Stimulated activated CD4-positive, alpha-beta T cell treated with anti-CD3 and anti-CD28 coated beads, Interleukin-12 subunit alpha, Interleukin-12 subunit beta, amount 100 ng/mL, for 24 hours (primary cell): ENCODE results near the gene MUC13.
"Not testable (repeated sequence)": the region's sequence is repeated elsewhere in the genome, so short reads cannot be mapped to it uniquely, and the experiment has no call there.

Experiments used
- DNase-seq, 2 experiments: peaks; one replicate each; pipeline ENCODE4 v3.0.0-alpha.2; 2020; ENCODE audit warnings: low read depth in 2 of 2

Gene MUC13, protein sequence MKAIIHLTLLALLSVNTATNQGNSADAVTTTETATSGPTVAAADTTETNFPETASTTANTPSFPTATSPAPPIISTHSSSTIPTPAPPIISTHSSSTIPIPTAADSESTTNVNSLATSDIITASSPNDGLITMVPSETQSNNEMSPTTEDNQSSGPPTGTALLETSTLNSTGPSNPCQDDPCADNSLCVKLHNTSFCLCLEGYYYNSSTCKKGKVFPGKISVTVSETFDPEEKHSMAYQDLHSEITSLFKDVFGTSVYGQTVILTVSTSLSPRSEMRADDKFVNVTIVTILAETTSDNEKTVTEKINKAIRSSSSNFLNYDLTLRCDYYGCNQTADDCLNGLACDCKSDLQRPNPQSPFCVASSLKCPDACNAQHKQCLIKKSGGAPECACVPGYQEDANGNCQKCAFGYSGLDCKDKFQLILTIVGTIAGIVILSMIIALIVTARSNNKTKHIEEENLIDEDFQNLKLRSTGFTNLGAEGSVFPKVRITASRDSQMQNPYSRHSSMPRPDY

DNA sequence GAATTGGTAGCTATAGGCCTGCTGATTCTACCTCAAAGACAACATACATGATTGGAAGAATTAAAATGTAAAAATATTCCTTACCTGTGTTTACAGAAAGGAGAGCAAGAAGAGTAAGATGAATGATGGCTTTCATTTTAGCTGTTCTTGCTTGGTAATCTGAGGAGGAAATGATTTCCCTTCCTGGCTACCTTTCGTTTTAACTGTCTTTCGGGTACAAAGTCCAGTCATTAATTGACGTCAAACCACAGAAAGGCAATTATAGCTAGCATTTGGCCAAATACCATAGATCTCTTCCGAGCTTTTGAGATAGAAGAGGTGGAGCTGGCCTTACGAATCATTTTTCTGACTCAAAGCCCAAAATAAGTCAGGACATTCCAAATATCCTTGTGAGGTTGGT, at the start of gene MUC13:
TSS of gene MUC13 (minus strand) at position 175 of the 400 bp plus-strand sequence. CDS start at position 136, 39 bp downstream.
- no peak for DNase-seq

DNA sequence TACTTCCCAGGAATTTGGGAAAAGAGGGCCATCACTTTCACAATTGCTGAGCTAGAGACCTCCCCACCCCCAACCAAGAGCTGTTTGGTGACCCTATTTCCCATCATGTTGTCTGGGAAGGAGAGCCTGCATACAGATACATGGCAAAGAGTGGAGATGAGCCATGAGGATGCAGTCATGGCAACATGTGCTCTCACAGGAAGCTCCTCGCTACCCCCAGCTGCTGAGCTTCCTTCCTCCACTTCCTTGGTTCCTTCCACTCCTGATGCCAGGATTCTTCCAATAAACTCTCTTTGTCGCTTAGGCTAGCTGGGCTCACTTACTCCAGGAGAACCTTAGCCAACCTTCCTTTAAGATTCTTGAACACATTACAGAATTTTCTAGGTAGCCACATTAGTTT, 48.3 kb upstream of the MUC13 start:
- DNase-seq, result no peak

DNA sequence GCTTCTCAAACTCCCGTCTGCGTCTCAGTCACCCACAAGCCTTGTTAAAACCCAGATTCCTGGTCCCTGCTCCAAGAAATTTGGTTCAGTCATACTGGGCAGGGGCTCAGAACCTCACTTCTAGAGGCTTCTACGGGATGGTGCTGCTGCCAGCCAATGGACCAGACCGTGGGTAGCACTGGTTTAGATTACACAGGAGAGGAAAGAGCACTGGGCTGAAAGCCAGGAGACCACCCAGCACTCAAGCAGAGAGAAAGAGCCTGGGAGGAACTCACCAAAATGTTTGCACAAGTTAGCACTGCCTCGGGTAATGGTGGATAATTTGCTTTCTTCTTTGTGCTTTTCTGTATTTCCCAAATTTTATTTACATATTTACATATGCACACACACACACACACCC, 46.9 kb upstream of the MUC13 start:
- DNase-seq, result no peak

DNA sequence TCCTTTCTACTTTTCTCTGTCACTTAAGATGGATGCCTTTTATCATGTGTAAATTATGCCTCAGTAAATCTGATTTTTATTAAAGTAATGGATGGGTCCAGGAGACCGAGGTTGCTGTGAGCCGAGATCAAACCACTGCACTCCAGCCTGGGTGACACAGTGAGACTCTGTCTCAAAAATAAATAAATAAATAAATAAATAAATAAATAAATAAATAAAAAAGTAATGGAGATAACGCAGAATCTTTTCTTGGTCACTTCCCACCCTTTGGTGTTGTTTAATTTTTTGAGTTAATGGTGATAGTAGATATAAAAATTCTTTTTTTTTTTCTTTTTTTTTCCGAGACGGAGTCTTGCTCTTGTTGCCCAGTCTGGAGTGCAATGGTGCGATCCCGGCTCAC, 44.1 kb upstream of the MUC13 start:
- DNase-seq, result no peak

DNA sequence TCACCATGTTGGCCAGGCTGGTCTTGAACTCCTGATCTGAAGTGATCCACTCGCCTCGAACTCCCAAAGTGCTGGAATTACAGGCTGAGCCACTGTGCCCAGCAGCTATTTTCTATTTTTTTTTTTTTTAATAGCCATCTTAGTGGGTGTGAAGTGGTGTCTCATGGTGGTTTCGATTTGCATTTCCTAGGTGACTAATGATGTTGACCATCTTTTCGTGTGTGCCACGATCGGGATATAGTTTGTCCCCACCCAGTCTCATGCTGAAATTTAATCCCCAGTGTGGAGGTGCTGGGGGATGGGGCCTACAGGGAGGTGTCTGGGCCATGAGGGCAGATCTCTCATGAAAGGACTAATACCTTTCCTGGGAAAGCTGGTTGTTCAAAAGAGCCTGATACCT, 41.8 kb upstream of the MUC13 start:
- DNase-seq, result no peak

DNA sequence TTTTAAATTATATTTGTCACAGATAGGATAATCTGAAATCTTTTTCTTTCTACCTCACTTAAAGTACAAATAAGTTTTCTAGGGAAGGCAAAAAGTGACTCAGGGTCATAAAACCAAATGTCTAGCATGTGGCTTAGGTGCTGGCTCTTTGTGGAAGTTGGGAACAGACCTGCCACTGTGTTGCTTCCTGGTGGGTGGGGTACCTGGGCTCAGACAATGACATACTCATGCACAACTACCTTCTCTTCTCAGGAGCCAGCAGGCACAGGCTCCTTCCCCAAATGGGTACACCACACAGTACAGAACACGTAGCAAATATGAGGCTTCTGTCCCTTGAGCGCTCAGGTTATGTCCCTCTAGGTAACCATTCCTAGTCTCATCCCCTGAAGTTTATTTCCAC, 40.1 kb upstream of the MUC13 start:
- no peak for DNase-seq

DNA sequence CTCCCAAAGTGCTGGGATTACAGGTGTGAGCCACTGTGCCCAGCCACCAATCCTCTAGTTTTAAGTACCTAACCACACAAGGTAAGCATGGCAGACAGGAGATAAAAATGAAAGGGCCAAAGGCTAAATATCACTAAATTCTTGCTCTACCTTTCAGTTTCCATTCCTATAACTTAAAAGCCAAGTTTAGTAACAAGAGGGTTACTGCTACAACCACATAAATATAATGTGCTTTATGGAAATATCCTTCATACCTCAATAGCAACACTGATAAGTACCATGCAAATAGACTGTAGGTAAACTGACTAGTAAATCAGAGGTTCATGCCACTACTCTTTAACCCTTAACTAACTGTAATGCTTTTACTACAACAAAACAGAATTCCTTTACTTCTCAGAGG, 38.7 kb upstream of the MUC13 start:
- DNase-seq, result no peak

DNA sequence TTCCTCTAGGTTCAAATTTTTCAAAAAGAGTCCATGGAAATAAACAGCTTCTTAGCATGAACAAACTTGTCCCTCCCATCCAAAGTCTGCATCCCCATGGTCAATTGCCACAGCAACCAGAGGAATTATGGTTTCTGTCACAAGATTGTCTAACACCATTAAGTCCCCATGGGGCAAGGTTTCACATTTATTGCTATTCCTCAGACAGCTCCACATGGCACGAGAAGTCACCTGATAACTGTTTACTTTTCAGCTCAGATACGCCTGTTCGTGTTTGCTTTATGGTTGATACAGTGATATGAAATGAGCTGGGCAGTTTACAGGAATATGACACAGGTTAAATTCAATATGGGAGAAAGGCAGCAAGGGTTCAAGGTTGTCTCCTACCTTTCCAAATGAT, 37.9 kb upstream of the MUC13 start:
- DNase-seq, result no peak

DNA sequence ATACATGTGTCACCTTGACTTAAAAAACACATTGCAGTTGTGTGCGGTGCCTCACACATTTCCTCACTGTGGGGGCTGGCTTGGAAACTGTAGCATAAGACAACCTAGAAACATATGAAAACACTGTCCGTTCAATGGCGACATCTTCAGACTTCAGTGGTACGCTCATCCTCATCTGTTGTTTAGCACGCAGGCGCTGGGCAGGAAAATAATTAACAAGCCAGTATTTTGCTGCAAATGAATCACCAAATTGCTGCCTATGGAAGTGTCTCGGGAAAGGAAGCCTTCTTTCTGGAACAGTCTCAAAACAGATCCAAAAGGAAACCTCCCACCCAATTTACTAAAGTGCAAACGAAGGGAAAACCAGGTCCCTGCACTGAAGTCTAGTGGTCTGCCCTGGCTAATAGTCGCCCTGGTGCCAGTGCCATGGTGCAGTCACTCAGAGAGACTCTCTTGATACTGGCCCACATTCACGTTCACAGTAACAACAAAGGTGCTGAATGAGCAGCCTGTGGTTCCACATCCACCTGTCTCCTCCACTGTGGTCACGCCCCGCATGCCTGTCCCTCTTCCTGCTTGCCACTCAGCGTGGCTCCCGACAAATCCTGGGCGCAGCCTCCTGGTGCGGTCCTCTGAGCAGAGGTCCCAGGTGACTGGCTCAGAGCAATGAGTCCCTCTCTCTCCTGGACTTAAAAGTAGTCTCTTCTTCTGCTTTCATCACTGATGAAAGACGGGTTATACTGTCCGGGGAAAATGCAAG, 35.6 kb upstream of the MUC13 start:
- DNase-seq, result no peak

DNA sequence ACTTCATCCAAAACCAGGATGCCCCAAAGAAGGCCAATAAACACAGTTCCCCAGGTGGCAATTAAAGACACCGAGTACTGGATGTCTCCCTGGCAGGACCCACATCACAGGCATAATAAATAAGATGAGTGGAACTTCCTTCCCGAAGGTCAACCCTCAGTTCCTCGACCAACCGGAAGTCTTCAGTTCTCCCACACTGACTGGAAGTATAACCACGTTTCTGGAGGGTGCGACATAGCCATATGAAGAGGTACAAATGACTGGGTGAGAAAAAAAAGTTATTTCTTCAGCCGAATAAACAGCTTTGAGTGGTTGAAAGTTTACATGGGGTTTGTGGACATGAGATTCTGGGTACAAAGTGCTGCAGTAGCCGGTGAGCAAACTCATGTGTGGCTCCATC, 34.6 kb upstream of the MUC13 start:
- DNase-seq, result no peak

DNA sequence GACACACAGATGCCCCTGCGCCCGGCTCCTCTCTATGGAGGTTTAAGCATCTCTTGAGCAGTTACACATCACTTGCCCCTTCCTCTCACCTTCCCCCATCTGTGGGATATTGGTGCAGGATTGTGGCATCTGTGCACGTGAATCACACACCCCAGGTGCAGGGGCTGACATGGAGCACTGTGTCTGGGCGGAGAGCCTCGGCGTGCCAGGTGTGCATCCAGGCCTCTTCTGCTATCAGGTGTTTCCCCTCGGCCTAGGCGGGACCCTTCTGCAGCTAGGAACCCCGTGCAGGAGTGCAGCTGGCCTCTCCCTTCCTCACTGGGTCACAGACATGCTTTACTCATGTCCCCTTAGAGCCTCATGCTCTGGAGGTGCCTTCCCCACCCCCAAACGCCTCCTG, 33.4 kb upstream of the MUC13 start:
- no peak for DNase-seq

DNA sequence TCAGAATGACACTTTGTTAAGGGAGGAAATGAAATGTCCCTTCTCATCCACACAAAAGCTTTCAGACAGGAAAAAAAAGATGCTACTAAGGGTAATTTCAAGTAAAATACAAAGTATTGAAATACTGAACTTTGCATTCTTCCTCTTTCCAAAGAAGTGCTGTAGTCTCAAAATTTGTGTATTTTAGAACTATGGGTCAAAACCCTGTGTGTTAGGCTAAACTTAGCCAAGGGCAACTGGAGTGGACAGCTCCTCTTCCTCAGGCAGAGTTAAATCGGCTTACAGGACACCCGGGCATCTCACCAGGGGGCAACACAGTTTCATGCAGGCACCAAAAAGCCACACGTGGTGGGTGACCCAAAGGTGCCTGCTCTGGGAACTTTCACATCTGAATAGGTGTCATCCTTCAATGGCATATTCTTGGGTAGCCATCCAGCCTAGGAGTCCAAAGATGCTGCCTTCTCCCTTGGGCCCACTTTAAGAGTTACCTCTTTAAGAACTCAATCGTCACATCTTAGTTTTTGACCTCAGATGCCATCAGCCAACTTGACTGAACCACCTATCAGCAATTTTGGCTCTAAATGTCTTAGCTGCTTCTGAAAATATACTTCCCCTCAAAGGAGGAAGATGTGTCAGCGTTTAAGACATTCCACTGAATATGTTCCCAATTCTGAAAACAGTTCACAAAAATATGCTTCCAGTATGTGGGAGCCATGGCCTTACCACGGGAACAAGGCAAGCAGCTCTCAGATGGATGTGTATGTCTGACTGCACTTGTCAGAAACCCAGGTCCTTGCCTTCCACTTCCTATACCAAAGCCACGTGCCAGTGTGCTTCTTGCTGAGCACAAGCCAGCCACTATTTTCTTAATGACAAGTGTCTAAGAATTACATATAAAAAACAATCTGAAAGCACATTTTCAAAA, 32.2 kb upstream of the MUC13 start:
- DNase-seq, result no peak

DNA sequence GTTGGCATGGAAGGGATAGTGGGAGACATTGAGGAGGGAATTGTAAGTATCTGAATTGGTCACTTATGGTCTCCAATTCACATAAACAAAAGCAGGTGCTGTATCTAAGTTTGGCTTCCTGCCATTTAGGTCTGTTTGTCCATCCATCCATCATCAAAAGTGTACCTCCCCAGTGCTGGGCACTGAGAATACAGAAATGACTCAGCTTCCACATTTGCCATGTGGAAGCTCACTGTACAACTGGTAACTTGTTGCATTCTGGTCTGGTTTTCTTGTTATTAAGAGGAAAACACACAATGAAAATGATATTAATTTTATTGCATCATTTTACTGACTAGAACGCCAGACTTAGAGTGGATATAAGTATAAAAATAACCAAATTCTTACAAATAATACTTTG, 30.9 kb upstream of the MUC13 start:
- DNase-seq, result no peak

DNA sequence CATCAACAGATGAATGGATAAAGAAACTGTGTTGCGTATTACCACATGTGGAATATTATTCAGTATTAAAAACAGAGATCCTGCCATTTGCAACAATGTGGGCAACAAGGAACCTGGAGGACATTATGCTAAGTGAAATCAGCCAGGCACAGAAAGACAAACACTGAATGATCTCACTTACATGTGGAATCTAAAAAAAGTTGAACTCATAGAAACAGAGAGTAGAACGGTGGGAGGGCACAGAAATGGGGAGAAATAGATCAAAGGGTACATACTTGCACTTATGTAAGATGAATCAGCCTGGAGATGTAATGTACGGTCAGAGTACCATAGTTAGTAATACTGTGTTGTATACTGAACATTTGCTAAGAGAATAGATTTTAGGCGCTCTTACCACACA, 29.8 kb upstream of the MUC13 start:
- DNase-seq, result no peak

DNA sequence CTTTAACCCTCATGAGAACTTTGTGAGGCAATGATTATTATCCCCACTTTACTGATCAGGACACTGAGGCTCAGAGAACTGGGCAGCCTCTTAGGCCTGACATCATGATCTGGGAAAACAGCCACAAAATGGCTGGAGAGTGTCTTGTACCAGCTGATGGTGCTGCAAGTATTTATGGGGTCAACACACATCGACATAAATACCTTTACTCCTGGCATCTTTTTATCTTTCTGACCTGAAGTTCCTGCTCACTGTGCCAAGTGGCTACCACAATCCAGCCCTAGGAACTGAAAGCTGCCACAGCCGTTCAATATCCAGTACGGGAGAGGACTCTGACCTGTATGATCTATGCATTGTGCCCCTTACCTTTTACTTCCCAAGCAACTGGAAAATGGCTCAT, 29.2 kb upstream of the MUC13 start:
- DNase-seq, result no peak

DNA sequence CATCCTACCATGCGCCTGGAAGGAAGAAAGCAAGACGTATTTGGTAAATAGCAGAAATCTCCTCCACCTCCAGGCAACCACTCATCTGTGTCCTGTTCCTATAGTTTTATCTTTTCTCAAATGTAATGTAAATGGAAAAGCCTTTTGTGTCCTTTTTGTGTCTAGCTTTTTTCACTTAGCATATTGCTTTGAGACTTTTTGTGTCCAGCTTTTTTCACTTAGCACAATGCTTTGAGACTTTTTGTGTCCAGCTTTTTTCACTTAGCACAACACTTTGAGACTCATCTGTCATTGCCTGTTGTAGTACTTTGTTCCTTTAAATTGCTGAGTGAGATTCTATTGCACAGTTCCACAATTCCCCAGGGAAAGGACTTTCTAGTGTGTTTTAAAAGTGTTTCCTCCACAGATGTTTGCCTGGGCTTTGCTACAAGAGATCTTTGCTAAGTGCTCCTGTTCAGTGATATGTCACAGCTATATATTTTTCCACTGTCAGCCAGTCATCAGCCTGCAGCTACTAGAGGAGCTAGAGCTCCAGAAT, 27.9 kb upstream of the MUC13 start:
- DNase-seq, result no peak

DNA sequence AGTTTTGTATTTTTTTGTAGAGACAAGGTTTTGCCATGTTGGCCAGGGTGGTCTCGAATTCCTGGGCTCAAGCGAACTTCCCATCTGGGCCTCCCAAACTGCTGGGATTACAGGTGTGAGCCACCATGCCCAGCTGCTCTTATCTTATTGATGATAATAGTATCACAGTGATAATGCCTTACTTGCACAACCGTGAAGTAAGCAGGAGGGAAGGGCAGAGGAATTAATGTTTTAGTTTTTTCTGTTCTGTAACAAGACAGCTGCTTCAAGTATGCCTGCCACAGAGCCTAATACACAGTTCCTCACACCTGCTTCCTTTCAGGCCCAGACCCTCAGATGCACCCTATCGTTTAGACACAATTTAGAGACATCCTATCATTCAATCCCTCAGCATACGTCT, 26.1 kb upstream of the MUC13 start:
- DNase-seq, result no peak

DNA sequence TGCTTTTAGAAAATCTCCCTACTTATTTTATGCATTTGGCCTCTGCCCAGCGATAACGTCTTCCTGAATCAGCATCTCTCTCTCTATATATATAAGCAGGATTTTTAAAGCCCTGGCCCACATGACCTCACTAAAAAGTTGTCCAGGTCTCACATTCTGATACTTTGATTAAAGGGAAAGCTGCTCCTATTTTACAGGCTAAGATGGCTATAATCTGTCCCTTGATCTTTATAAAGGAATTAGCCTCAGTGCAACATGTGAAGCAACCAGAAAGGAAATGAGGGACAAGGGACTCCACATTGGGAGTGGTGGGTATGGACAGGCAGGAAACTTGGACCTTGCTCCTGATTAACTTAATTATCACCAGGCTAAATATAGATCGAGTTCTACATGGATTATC, 25.6 kb upstream of the MUC13 start:
- DNase-seq, result no peak

DNA sequence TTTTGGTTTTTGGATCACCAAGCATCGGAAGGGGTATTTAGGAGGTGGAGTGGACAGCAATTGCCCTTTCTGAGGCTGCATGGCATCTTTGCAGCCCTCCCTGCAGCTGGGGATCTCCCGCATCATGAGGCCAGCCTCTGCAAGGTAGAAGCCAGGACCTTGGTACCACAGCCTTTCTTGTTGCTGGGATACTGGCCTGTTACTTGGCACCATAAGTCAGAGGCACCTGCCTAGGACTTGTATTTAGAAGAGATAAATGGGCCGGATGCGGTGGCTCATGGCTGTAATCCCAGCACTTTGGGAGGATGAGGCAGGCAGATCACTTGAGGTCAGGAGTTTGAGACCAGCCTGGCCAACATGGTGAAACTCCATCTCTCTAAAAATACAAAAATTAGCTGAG, 23.4 kb upstream of the MUC13 start:
- not testable (repeated sequence) for DNase-seq

DNA sequence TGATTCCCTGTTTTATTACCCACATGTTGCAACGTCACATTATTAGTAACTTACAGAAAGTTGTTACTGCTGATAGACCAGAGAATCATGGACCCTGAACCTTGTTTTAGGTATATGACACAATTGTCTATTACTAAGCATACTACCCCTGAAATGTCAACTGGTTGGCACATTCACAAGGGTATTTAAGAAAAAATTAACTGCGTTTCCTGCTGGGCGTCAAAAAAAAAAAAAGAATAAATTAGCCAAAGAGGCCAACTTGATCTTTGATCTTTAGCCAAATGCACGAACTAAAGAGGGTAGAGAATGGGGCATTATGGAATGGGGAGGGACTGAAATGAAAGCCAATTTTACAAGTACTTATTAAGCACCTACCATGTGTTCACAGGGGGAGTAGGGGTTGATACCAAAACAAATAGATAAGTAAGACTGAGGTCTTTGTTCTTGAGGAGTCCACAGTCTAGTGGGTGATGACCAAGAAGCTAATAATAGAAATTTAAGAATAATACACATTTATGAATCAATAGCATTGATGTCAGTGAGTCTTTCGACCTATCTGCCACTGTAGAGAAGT, 17.8 kb upstream of the MUC13 start:
- DNase-seq, result no peak

DNA sequence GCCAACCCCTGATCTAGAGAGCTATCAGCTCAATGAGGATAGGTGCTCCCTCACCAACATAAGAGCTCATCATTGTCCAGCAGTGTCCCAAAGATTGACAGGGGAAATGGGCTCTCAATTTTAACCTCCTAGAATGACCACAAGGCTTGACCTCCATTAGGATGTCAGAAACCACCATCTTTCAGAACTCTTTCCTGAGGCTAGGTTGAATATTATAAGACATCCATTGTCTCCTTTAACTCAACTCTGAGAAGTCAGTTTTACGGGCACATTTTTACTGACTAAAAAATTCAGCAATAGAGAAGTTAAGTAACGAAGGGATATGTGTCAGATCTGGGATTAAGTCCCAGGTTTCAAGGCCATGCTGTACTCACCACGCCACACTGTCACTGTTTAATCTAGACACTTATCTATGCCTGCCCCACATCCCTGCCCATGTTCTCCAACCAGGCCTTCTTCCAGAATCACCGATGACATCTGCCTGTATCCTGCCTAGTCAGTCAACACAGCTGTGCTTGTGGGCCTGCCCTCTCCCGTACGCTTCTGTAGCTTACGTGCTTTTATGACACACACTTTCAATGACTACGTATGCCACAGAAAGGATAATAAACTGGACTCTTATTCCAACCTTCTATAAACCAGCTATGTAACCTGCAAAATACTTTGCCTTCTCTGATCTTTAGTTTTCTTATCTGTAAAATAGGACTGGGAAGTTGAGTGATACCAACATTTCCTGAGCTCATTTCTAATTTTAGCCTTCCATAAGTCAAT, 17.1 kb upstream of the MUC13 start:
- no peak for DNase-seq
